ENCODE data around the gene RHEX.
"Not testable (repeated sequence)": the region's sequence is repeated elsewhere in the genome, so short reads cannot be mapped to it uniquely, and the experiment has no call there.

Gene RHEX

GRCh38 chr1:206052919-206053610 lies at the start of gene RHEX:
Gene RHEX, plus strand, starts transcription at chr1:206053173. Its CDS starts 44,656 bp downstream, at chr1:206097829.
- DNase-seq, result not testable (repeated sequence)

GRCh38 chr1:206003854-206004800 lies 48.8 kb upstream of the RHEX start:
- no peak for DNase-seq

- no peak for DNase-seq
These were observed 48.1 kb upstream of the RHEX start for GRCh38 chr1:206004826-206005225.

- no peak for DNase-seq
These were observed 47.7 kb upstream of the RHEX start for GRCh38 chr1:206005234-206005633.

- DNase-seq, result no peak
These were observed 47.2 kb upstream of the RHEX start for GRCh38 chr1:206005778-206006180.

- DNase-seq, result no peak
These were observed 46.0 kb upstream of the RHEX start for GRCh38 chr1:206006946-206007345.

- no peak for DNase-seq
These were observed 42.9 kb upstream of the RHEX start for GRCh38 chr1:206010060-206010459.

- no peak for DNase-seq
These were observed 41.9 kb upstream of the RHEX start for GRCh38 chr1:206011057-206011456.

GRCh38 chr1:206012086-206012859 lies 40.7 kb upstream of the RHEX start:
- peak; percentile 99 for DNase-seq

GRCh38 chr1:206013026-206013795 lies 39.8 kb upstream of the RHEX start:
- no peak for DNase-seq

- no peak for DNase-seq
These were observed 38.4 kb upstream of the RHEX start for GRCh38 chr1:206014601-206015000.

GRCh38 chr1:206015071-206015470 lies 37.9 kb upstream of the RHEX start:
- no peak for DNase-seq

- no peak for DNase-seq
These were observed 32.5 kb upstream of the RHEX start for GRCh38 chr1:206020393-206021007.

- DNase-seq, result no peak
These were observed 31.9 kb upstream of the RHEX start for GRCh38 chr1:206021008-206021625.

- no peak for DNase-seq
These were observed 31.2 kb upstream of the RHEX start for GRCh38 chr1:206021626-206022365.

GRCh38 chr1:206022766-206023165 lies 30.2 kb upstream of the RHEX start:
- no peak for DNase-seq

GRCh38 chr1:206023695-206024094 lies 29.3 kb upstream of the RHEX start, which contains the start of gene CTSE:
Gene CTSE, minus strand, starts transcription at chr1:206023895. Its CDS starts 104 bp downstream, at chr1:206023791.
- DNase-seq, result no peak

GRCh38 chr1:206025283-206025820 lies 27.6 kb upstream of the RHEX start:
- DNase-seq, result no peak

- DNase-seq, result no peak
These were observed 23.5 kb upstream of the RHEX start for GRCh38 chr1:206029484-206029883.

- DNase-seq, result no peak
These were observed 22.8 kb upstream of the RHEX start for GRCh38 chr1:206030191-206030590.
